IMR-90 (cell line): ENCODE data around the gene BACE1-AS.

Experiments
- CEBPB ChIP-seq: IDR thresholded peaks from 2 replicates; pipeline ENCODE4 v1.6.1; 2012; ENCODE audit warnings: low read depth, low read length, improper control_type of control experiment
- CHD1 ChIP-seq: IDR thresholded peaks from 2 replicates; pipeline ENCODE4 v1.6.1; 2012; ENCODE audit warnings: low read depth, low read length, improper control_type of control experiment
- CTCF ChIP-seq: conservative IDR thresholded peaks from 2 replicates; pipeline ENCODE4 v1.5.1; 2012; ENCODE audit warnings: mild to moderate bottlenecking, low read depth, low read length, improper control_type of control experiment
- ELK1 ChIP-seq: fragments of 150-350 bp; IDR thresholded peaks from 2 replicates; pipeline ENCODE4 v1.6.1; 2016; ENCODE audit warnings: low read depth, mild to moderate bottlenecking, low read length, moderate library complexity, borderline replicate concordance
- MAFK ChIP-seq: IDR thresholded peaks from 2 replicates; pipeline ENCODE4 v1.6.1; 2012; ENCODE audit warnings: low read depth, low read length, improper control_type of control experiment
- MXI1 ChIP-seq: IDR thresholded peaks from 2 replicates; pipeline ENCODE4 v1.6.1; 2012; ENCODE audit warnings: low read depth, mild to moderate bottlenecking, low read length, moderate library complexity, borderline replicate concordance
- POLR2A ChIP-seq: IDR thresholded peaks from 2 replicates; pipeline ENCODE4 v1.6.1; 2012; ENCODE audit warnings: mild to moderate bottlenecking, low read depth, low read length
- RCOR1 ChIP-seq: IDR thresholded peaks from 2 replicates; pipeline ENCODE4 v1.6.1; 2012; ENCODE audit warnings: mild to moderate bottlenecking, low read length, improper control_type of control experiment; ENCODE audit not compliant: insufficient replicate concordance

- TF ChIP-seq CTCF: no peak
- TF ChIP-seq MAFK: no peak
- TF ChIP-seq RCOR1: no peak
- no peak for TF ChIP-seq CEBPB
- no peak for TF ChIP-seq POLR2A
- no peak for TF ChIP-seq CHD1
- no peak for TF ChIP-seq ELK1
- TF ChIP-seq MXI1: no peak
Measured at GRCh38 chr11:117302228-117302627, 11.1 kb downstream of the BACE1-AS start.
